HL-60 (cell line): ENCODE data around the gene B4GALNT1.

Experiments used
- CTCF ChIP-seq: IDR thresholded peaks from one replicate; pipeline ENCODE4 v1.5.1; 2011; ENCODE audit warnings: low read length, control low read depth, inconsistent platforms; ENCODE audit not compliant: insufficient read depth
- POLR2AphosphoS5 ChIP-seq: IDR thresholded peaks from 2 replicates; pipeline ENCODE4 v1.6.1; 2012; ENCODE audit warnings: low read depth
- REST ChIP-seq: IDR thresholded peaks from 2 replicates; pipeline ENCODE4 v1.6.1; 2012; ENCODE audit warnings: low read depth; ENCODE audit not compliant: insufficient replicate concordance

- TF ChIP-seq CTCF (no peak), POLR2AphosphoS5 (no peak), REST (no peak)
These were observed 42.5 kb downstream of the B4GALNT1 start for GRCh38 chr12:57590479-57590863.
